Ascending aorta (tissue), 2 donors: ENCODE measurements around the gene SUMO1. TPM values are rescaled to one million over a fixed set of nuclear protein-coding genes. Genes with fewer than 3 reads are reported as not detected.

Experiments used
- DNase-seq, 2 donors: peaks; one replicate each; pipeline ENCODE4 v3.0.0-alpha.2; 2019; ENCODE audit warnings: low spot score in 2 of 2
- H3K27ac ChIP-seq, 2 donors: fragments of 200-600 bp; sonication (generic); one replicate each; pipeline ENCODE4 v1.5.1; 2016 to 2017; ENCODE audit warnings: mild to moderate bottlenecking in 1 of 2
- H3K27me3 ChIP-seq: fragments of 200-600 bp; sonication (generic); one replicate; pipeline ENCODE4 v1.5.1; 2017
- H3K36me3 ChIP-seq, 2 donors: fragments of 200-600 bp; sonication (generic); one replicate each; pipeline ENCODE4 v1.5.1; 2016
- H3K4me1 ChIP-seq, 2 donors: fragments of 200-600 bp; sonication (generic); one replicate each; pipeline ENCODE4 v1.5.1; 2016 to 2017; ENCODE audit warnings: mild to moderate bottlenecking in 1 of 2
- H3K4me3 ChIP-seq, 2 donors: fragments of 200-600 bp; sonication (generic); one replicate each; pipeline ENCODE4 v1.5.1; 2016 to 2017; ENCODE audit warnings: mild to moderate bottlenecking in 1 of 2
- H3K9me3 ChIP-seq, 2 donors: fragments of 200-600 bp; sonication (generic); one replicate each; pipeline ENCODE4 v1.5.1; 2016
- CTCF ChIP-seq, 3 experiments: fragments of 200-600 bp in 2 of 3; fragments of 450-650 bp in 1 of 3; sonication (generic) in 2 of 3; IDR thresholded peaks; one replicate each; pipeline ENCODE4 v1.5.1; 2016 to 2019; ENCODE audit warnings: antibody characterized with exemption in 3 of 3, mild to moderate bottlenecking in 1 of 3, moderate library complexity in 1 of 3
- intact Hi-C: fragments of 100-400 bp; cut with DNase I; formaldehyde crosslinking; loops from one replicate; pipeline ENCODE4 v1.15.1; 2023
- total RNA-seq: library from RNA; depleted of rRNA; stranded (reverse); fragments of >200 nt; gene quantifications from one replicate; pipeline ENCODE4 v1.1.0, GENCODE V29; 2016

Gene SUMO1
- total RNA-seq, 1 donor from 2014 or later: 208 TPM

GRCh38 chr2:202194418-202194817 lies 44.0 kb downstream of the SUMO1 start:
- TF ChIP-seq CTCF (IDR thresholded peaks at IDR 0.05): no peak

GRCh38 chr2:202193881-202194353 lies 44.5 kb downstream of the SUMO1 start:
- H3K4me3 ChIP-seq: no peak overlapping the region
- H3K36me3 ChIP-seq: no peaks in the 10 kb centered on the region
- H3K9me3 ChIP-seq: no peaks in the 10 kb centered on the region
- no peak for DNase-seq
- TF ChIP-seq CTCF (IDR thresholded peaks at IDR 0.05): no peak
- H3K27ac ChIP-seq: no peak overlapping the region
- no peaks in the 10 kb centered on the region for H3K27me3 ChIP-seq
- intact Hi-C loops: no loop called here
- H3K4me1 ChIP-seq: no peaks in the 10 kb centered on the region

More at GRCh38 chr2:202194418-202194817, 44.0 kb downstream of the SUMO1 start:
- H3K36me3 ChIP-seq: no peaks in the 10 kb centered on the region
- intact Hi-C loops: no loop called here
- DNase-seq: no peak
- no peaks in the 10 kb centered on the region for H3K4me1 ChIP-seq
- H3K4me3 ChIP-seq: no peak overlapping the region
- H3K27me3 ChIP-seq: no peaks in the 10 kb centered on the region
- no peaks in the 10 kb centered on the region for H3K9me3 ChIP-seq
- H3K27ac ChIP-seq: no peak overlapping the region

- H3K9me3 ChIP-seq: no peaks in the 10 kb centered on the region
- H3K4me1 ChIP-seq: no peaks in the 10 kb centered on the region
- H3K36me3 ChIP-seq: no peaks in the 10 kb centered on the region
- H3K27ac ChIP-seq: no peak overlapping the region
- intact Hi-C loops: no loop called here
- DNase-seq: no peak
- H3K4me3 ChIP-seq: no peak overlapping the region
- H3K27me3 ChIP-seq: no peaks in the 10 kb centered on the region
- TF ChIP-seq CTCF (IDR thresholded peaks at IDR 0.05): no peak
These were observed 45.1 kb downstream of the SUMO1 start for GRCh38 chr2:202193305-202193704.

- Histone ChIP-seq H3K36me3 (no peaks in the 10 kb centered on the region), H3K27me3 (no peaks in the 10 kb centered on the region), H3K4me1 (no peaks in the 10 kb centered on the region), H3K9me3 (no peaks in the 10 kb centered on the region), H3K4me3 (no peak overlapping the region), H3K27ac (no peak overlapping the region)
- no peak for TF ChIP-seq CTCF (IDR thresholded peaks at IDR 0.05)
- intact Hi-C loops: no loop called here
- no peak for DNase-seq
These were observed 50.8 kb downstream of the SUMO1 start for GRCh38 chr2:202187570-202187969.

- Histone ChIP-seq H3K4me1 (no peaks in the 10 kb centered on the region), H3K27me3 (no peaks in the 10 kb centered on the region), H3K4me3 (no peak overlapping the region), H3K9me3 (no peaks in the 10 kb centered on the region), H3K27ac (no peak overlapping the region), H3K36me3 (no peaks in the 10 kb centered on the region)
- TF ChIP-seq CTCF (IDR thresholded peaks at IDR 0.05): no peak
- no peak for DNase-seq
- intact Hi-C loops: no loop called here
These were observed 51.7 kb downstream of the SUMO1 start for GRCh38 chr2:202186641-202187202.

- intact Hi-C loops: no loop called here
- no peak for TF ChIP-seq CTCF (IDR thresholded peaks at IDR 0.05)
These were observed 53.2 kb downstream of the SUMO1 start for GRCh38 chr2:202185156-202185555.

More at GRCh38 chr2:202185156-202185555, 53.2 kb downstream of the SUMO1 start:
- Histone ChIP-seq H3K4me1 (no peaks in the 10 kb centered on the region), H3K27ac (no peak overlapping the region), H3K4me3 (no peak overlapping the region), H3K27me3 (no peaks in the 10 kb centered on the region), H3K36me3 (no peaks in the 10 kb centered on the region), H3K9me3 (no peaks in the 10 kb centered on the region)
- no peak for DNase-seq
